Measurements from ENCODE around the gene TNS3.

The TNS3 gene

DNA sequence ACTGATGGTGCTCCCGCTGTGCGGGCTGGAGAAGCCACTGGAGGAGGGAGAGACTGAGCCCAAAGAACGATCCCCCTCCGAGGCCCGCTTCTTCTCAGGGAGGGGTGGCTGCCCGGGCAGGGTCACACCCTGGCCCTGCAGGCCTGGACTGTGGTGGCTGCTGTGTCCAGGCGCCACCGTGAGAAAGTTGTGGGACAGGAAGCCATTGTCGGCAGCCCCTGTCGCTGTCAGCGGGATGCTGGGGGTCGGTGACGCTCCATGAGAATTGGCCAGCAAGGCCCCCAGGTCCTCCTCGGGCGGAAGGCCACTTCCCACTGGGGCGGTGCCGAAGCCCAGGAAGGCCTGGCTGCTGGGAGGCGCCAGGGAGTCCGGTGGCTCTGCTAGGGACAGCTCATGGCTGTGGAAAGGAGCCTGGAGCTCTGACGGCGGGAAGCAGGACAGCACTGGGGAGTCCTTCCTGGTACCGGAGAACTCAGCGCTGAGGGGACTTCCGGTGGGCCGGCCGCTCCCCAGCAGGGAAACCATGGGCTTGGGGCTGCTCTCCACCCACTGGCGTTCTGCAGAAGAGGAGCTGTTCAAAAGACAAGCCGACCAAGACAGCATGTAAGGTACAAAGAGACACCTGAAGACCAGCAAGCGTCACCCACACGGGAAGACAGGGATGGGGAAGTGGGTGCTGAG lies 278.8 kb downstream of the TNS3 start:
- Mint-ChIP-seq H3K27ac (no peak overlapping the region), H3K9me3 (no peaks in the 10 kb centered on the region), H3K27me3 (no peaks in the 10 kb centered on the region), H3K4me3 (no peak overlapping the region), H3K4me1 (no peaks in the 10 kb centered on the region), H3K36me3 (no peaks in the 10 kb centered on the region)
- no peak for DNase-seq
- CTCF ChIA-PET: no interaction called here

DNA sequence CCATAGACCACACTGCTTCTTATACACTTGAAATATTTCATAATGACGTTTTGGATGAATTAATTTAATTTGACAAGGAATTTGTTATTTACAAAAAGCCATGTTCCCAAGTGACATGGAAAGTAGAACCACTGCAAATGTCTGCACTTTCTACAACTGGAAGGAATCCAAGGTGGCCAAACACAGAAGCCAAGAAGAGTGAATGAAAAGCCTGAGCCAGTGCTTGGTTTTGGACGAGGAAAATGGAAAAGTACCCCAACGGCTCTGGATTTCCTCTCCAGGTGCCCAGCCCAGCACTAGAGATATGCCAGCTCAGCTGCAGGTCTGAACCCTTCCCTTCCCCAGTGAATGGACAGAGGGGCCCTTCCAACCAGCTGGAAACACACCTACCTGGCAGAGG lies 279.4 kb downstream of the TNS3 start:
- no peak overlapping the region for H3K4me3 Mint-ChIP-seq
- H3K27me3 Mint-ChIP-seq: no peaks in the 10 kb centered on the region
- no peak for DNase-seq
- CTCF ChIA-PET: no interaction called here
- no peaks in the 10 kb centered on the region for H3K4me1 Mint-ChIP-seq
- H3K36me3 Mint-ChIP-seq: no peaks in the 10 kb centered on the region
- no peaks in the 10 kb centered on the region for H3K9me3 Mint-ChIP-seq
- no peak overlapping the region for H3K27ac Mint-ChIP-seq

DNA sequence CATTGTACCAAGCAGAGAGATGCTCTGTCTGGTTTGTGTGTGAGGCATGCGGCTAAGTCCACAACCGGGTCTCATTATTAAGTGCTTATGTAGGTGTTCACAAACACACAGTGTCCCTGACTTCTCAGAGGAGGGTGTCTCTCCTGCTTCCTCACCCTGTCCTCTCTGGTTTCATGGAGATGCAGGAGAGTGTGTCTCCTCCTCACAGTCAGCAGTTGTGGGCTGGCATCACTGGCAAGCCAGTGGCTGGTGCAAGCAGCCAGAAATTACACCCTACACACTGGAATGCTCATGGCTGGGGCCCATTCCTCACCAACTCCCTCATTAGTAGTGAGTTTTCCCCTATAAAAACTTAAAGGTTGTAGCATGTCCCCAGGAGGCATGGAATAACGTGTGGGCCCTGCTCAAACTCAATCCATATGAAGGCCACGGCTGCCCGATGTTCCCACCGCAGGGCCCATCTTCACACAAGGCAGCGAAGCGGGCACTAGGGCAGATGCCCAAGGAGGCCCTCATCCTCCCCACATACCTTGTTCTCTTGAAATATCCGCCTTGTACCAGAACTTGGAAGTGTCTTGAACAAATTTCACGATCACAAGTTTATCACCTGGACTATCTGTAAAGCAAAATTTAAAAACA lies 280.1 kb downstream of the TNS3 start:
- CTCF ChIA-PET: no interaction called here
- no peak for DNase-seq
- Mint-ChIP-seq H3K27me3 (no peaks in the 10 kb centered on the region), H3K36me3 (no peaks in the 10 kb centered on the region), H3K27ac (no peak overlapping the region), H3K9me3 (no peaks in the 10 kb centered on the region), H3K4me3 (no peak overlapping the region), H3K4me1 (no peaks in the 10 kb centered on the region)

DNA sequence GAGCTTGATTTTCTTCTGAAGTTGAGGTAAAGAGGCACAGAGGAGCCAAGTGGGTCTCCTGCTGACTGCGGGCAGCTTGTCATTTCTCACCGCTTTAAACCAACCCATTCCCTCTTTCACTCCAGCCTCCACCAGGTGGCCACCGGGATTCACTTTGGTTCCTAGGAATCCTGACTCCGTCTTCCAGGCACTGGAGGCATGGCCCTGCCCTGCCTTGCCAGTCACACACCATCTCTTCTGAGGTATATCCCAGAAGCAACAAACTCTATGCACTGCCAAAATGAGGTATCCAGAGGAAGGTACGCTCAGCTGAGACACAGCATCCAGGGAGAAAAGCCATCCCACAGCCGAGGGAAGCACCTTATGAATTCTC lies 280.8 kb downstream of the TNS3 start:
- Mint-ChIP-seq H3K27ac (no peak overlapping the region), H3K4me3 (no peak overlapping the region)

DNA sequence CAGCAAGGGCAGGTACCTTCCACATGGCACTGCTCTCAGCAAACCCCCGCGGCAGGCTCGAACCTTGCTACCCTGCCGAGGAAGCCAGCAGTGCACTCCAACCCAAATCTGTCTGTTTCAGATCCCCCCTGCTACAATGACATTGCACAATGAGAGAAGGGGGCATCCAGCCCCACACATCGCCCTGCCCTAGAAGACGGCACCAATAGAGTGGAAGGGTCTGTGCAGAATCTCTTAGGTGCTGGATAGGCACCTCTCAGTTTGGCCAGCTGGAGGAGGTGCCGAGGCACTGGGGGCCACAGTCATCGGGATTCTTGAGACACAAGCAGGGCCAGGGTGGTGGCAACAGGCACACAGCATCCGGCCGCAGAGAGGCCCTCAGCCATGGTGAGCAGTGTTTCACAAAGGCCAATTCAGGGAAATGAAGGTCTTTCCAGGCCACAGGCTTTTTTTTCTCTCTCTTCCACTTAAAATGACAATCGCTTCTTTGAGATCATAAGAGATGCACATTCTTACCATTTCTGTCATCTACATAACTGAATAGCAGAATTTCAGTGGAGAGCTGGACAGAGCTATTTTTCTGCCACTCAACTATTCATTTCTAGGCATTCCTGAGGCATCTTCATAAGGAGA lies 281.3 kb downstream of the TNS3 start:
- no peaks in the 10 kb centered on the region for H3K4me1 Mint-ChIP-seq
- H3K9me3 Mint-ChIP-seq: no peaks in the 10 kb centered on the region
- CTCF ChIA-PET: no interaction called here
- H3K27me3 Mint-ChIP-seq: no peaks in the 10 kb centered on the region
- no peaks in the 10 kb centered on the region for H3K36me3 Mint-ChIP-seq
- no peak overlapping the region for H3K4me3 Mint-ChIP-seq
- DNase-seq: no peak
- no peak overlapping the region for H3K27ac Mint-ChIP-seq

More for the DNA sequence above, 280.8 kb downstream of the TNS3 start:
- H3K9me3 Mint-ChIP-seq: no peaks in the 10 kb centered on the region
- H3K36me3 Mint-ChIP-seq: no peaks in the 10 kb centered on the region
- CTCF ChIA-PET: no interaction called here
- no peaks in the 10 kb centered on the region for H3K4me1 Mint-ChIP-seq
- no peaks in the 10 kb centered on the region for H3K27me3 Mint-ChIP-seq
- DNase-seq: no peak

DNA sequence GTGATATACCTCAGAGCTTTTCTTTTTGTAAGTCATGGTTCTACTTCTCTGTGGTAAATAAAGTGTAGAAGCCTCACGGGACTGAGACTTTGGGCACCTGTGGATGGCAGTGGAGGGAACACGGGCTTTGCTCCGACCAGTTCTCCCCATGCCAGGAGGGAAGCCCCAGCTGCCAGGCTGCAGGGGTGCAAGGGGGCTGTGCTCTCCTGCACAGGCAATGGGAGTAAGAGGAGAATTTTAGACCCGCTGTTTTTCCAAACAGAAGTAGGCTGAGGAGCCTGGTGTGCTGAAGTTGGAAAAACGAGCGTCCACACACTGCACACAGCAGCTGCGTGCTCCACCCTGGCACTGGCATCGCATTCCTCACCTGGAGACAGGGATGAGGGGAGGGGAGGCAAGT lies 282.4 kb downstream of the TNS3 start:
- Mint-ChIP-seq H3K9me3 (no peaks in the 10 kb centered on the region), H3K4me1 (no peaks in the 10 kb centered on the region), H3K4me3 (no peak overlapping the region), H3K27ac (no peak overlapping the region), H3K27me3 (no peaks in the 10 kb centered on the region), H3K36me3 (no peaks in the 10 kb centered on the region)
- no peak for DNase-seq
- CTCF ChIA-PET: no interaction called here

DNA sequence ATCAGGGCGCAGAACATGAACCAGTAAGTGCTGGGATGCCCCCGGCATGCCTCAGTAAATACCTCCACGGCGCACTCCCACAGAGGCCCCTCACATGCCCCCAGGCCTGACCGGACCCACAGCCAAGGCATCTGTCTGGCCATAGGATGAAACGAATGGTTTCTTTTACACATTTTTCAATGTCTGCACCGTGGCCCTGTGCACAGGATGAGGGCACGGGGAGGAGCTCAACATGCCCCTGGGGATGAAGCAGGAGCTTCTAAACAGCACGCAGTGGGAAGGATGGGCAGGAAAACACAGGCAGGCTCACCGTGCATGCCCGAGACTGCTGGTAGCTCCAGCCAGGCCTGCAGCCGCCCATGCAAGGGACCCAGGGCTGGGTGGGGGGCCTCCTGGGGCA lies 283.3 kb downstream of the TNS3 start:
- DNase-seq: no peak
- CTCF ChIA-PET: no interaction called here
- no peaks in the 10 kb centered on the region for H3K27me3 Mint-ChIP-seq
- no peak overlapping the region for H3K4me3 Mint-ChIP-seq
- no peak overlapping the region for H3K27ac Mint-ChIP-seq
- no peaks in the 10 kb centered on the region for H3K4me1 Mint-ChIP-seq
- no peaks in the 10 kb centered on the region for H3K36me3 Mint-ChIP-seq
- H3K9me3 Mint-ChIP-seq: no peaks in the 10 kb centered on the region

DNA sequence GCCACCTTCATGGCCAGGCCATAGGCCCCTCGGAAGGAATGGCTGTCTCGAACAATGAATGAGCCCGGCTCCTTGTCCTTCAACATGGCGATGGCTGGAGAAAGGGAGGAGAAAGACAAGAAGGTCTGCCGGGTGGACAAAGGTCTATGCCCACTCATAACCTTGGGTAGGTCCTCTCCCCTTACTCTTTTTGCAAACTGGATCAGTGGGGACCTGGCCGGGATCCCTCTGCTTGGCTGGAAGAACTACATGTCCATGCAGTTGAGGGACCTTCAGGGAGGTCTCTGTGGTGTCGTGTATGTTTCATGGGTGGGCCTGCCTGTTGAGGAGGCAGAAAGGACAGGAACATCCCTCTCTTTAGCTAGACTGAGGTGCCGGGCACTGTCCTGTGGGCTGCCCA lies 284.8 kb downstream of the TNS3 start:
- no peaks in the 10 kb centered on the region for H3K9me3 Mint-ChIP-seq
- H3K27ac Mint-ChIP-seq: no peak overlapping the region
- no peaks in the 10 kb centered on the region for H3K4me1 Mint-ChIP-seq
- no peaks in the 10 kb centered on the region for H3K27me3 Mint-ChIP-seq
- no peak overlapping the region for H3K4me3 Mint-ChIP-seq
- CTCF ChIA-PET: no interaction called here
- H3K36me3 Mint-ChIP-seq: no peaks in the 10 kb centered on the region
- DNase-seq: no peak

DNA sequence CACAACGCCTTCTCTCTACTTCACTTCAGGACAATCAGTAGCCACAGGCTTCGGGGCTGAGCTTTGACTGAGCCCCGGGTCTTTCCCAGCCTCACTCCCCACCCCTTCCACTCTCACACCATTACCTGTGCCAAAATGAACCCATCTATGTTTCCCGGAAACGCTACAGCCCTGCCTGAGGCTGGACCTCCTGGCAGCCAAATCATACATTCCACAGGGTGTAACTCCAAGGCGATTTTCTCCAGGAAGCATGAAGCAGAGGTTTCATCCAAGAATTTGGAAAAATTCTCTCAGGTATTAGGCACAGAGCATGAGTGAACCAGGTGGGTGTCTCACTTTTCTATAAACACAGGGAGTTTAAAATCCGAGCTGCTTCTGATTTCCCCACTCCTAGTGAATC lies 286.3 kb downstream of the TNS3 start:
- Mint-ChIP-seq H3K4me1 (peaks cover 3% of the 10 kb centered on the region), H3K36me3 (no peaks in the 10 kb centered on the region)

DNA sequence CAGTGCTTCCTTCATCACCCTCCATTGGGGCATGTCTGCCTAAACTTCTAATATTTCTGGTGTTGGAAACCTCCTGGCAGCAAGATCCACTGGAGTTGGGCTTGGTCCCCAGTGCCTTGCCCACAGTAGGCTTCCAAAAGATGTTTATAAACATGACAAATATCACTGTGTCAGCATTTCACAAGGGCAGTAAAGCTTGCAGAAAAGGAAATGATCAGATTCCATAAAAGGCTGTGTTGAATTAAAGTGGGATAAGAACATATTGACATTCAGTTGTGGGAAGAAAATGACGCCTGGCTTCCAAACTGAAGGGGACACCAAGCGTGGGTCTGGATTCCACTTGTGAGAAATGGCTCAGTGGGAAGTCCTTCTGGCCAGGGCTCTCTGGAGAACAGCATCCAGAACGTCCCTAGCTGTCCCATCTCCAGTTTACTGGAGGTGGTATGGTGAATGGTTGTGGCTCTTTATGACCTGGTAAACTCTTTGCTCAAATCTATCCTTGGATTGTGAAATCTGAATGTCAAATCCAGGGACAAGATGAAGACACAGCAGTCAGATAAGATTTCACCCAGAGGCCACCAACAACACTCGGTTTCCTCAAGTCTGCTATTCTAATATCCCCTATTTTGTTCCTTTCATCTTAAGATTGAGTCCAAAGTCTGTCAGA lies 287.2 kb downstream of the TNS3 start:
- DNase-seq: no peak
- H3K4me3 Mint-ChIP-seq: no peak overlapping the region
- peaks cover 3% of the 10 kb centered on the region for H3K4me1 Mint-ChIP-seq
- H3K36me3 Mint-ChIP-seq: no peaks in the 10 kb centered on the region
- H3K9me3 Mint-ChIP-seq: no peaks in the 10 kb centered on the region
- no peaks in the 10 kb centered on the region for H3K27me3 Mint-ChIP-seq
- CTCF ChIA-PET: no interaction called here
- no peak overlapping the region for H3K27ac Mint-ChIP-seq

More for the DNA sequence above, 286.3 kb downstream of the TNS3 start:
- DNase-seq: no peak
- Mint-ChIP-seq H3K9me3 (no peaks in the 10 kb centered on the region), H3K27me3 (no peaks in the 10 kb centered on the region), H3K27ac (no peak overlapping the region), H3K4me3 (no peak overlapping the region)
- CTCF ChIA-PET: no interaction called here

DNA sequence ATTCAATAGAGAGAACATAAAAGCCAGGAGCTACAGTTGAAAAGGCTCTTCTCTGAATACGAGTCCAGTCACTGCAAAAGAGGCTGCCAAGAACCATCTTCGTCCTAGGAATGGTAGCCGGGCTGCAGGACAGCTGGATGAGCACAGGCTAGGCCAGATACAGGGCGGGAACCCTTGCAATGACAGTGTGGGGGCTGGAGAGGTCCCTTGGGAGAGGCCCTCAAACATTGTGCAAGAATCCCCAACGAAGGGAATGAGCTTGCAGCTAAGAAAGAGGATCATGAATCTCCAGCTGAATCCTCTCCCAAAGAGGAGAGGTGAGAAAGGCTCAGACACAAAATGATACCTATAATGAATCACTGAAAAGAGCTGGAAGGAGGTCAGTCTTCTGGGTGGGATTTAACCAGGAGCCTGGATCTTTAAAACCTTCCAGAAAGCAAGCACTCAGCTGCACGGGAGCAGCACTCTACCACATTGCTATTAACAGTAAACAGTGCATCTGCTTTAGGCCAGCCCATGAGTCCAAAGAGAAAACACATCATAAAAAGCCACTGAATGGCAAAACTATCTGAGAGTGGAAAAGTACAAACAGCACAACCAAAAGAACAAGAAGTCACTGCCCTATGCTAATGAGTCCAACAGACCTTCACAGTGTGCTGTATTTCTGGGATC lies 287.9 kb downstream of the TNS3 start:
- no peak overlapping the region for H3K27ac Mint-ChIP-seq
- no peaks in the 10 kb centered on the region for H3K9me3 Mint-ChIP-seq
- no peaks in the 10 kb centered on the region for H3K27me3 Mint-ChIP-seq
- no peak for DNase-seq
- CTCF ChIA-PET: no interaction called here
- H3K4me1 Mint-ChIP-seq: peaks cover 3% of the 10 kb centered on the region
- no peaks in the 10 kb centered on the region for H3K36me3 Mint-ChIP-seq
- no peak overlapping the region for H3K4me3 Mint-ChIP-seq

DNA sequence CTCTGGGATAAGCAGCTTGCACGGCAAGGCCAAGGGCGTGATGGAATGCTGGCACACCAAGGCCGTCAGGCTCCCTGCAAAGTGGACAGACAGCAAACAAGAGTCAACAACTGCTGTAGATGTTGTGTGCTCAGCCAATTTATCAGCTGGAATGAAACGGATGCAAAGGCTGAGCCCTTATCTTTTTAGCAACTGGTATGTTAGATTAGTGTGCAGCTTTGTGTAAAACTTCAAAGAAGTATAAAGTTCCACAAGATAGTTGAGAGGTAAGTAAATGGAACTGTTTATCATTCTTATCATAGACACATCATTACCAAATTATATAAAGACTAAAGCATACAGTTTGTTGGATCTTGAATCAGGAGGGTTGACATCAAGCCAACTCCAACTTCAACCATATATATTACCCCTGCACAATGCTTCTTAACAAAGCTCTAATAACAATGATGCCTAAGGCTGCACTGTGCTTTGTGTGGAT lies 289.0 kb downstream of the TNS3 start:
- CTCF ChIA-PET: no interaction called here
- DNase-seq: no peak
- no peaks in the 10 kb centered on the region for H3K36me3 Mint-ChIP-seq
- no peak overlapping the region for H3K27ac Mint-ChIP-seq
- peaks cover 3% of the 10 kb centered on the region for H3K4me1 Mint-ChIP-seq
- no peaks in the 10 kb centered on the region for H3K9me3 Mint-ChIP-seq
- no peak overlapping the region for H3K4me3 Mint-ChIP-seq
- H3K27me3 Mint-ChIP-seq: no peaks in the 10 kb centered on the region

DNA sequence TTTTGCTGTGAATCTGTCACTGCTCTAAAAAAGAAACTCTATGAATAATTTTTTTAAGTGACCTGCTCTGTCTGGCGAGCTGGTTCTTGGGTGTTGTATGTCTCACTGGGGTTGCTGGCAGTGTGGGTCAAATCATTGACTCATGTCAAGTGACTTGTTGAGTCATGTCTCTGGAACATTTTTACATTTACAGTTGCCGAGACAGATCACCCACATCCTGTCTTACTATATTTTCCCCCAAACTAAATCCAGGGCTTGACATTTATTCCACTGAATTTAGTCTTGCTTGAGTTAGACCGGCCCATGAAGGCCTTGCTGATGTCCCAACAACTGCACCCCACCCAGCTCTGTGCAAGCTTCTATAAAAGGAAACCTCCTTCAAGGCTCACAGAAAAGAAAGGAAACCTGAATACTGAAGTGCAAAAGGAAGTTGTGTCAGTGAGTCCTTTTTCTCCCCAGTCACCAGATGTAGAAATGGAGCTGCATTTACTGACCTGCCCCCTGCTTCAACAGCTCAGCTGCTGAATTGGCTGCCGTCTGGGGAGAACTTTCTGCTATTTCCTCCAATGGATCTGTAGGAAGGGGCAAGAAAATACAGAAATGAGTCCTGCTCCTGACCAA lies 290.3 kb downstream of the TNS3 start:
- peaks cover 3% of the 10 kb centered on the region for H3K4me1 Mint-ChIP-seq
- no peaks in the 10 kb centered on the region for H3K9me3 Mint-ChIP-seq
- CTCF ChIA-PET: interaction anchor here (1.0 kb wide), 1 partner anchor 38 kb away, joined by 3 read pairs; no protein-coding TSS in a partner anchor
- no peaks in the 10 kb centered on the region for H3K27me3 Mint-ChIP-seq
- no peaks in the 10 kb centered on the region for H3K36me3 Mint-ChIP-seq
- no peak overlapping the region for H3K4me3 Mint-ChIP-seq
- DNase-seq: no peak
- H3K27ac Mint-ChIP-seq: no peak overlapping the region

DNA sequence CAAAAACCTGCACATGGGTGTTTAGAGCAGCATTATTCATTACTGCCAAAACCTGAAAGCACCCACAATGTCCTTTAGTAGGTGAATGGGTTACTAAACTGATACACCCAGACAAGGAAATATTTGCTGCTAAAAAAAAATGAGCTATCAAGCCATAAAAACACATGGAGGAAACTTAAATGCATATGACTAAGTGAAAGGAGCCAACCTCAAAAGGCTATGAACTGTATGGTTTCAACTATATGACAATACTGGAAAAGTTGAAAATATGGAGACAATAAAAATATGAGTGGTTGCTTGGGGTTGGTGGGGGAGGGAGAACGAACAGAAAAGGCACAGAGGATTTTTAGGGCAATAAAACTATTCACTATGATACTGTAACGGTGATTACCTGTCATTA lies 291.0 kb downstream of the TNS3 start:
- DNase-seq: no peak
- H3K9me3 Mint-ChIP-seq: no peaks in the 10 kb centered on the region
- H3K36me3 Mint-ChIP-seq: no peaks in the 10 kb centered on the region
- H3K4me3 Mint-ChIP-seq: no peak overlapping the region
- peaks cover 3% of the 10 kb centered on the region for H3K4me1 Mint-ChIP-seq
- H3K27me3 Mint-ChIP-seq: no peaks in the 10 kb centered on the region
- CTCF ChIA-PET: no interaction called here
- H3K27ac Mint-ChIP-seq: no peak overlapping the region
